ENCODE measurements around the gene MYT1. TPM values are rescaled to one million over a fixed set of nuclear protein-coding genes. Genes with fewer than 3 reads are reported as not detected.

MYT1 gene
- total and polyA plus RNA-seq, 2 of the 8 experiments (the other 6 are each of a cell fraction or from before 2014, with no cell fraction given), result 0.63 to 2.0 TPM

- 0 out of 2 replicates have a peak overlapping the region, but pooled peaks have one; percentile 39 for H2BK12ac ChIP-seq (ENCODE audit: low read depth, low read length)
- CTCF ChIA-PET (ENCODE audit: partially characterized antibody), result interaction anchor here (0.6 to 1.2 kb wide), 2 partner anchors 26 to 166 kb away, joined by 3 to 5 read pairs; no protein-coding TSS in a partner anchor
- no peak for DNase-seq (ENCODE audit: low read depth in 1 of 2, low spot score in 2 of 2)
These were observed 67.6 kb downstream of the MYT1 start for GRCh38 chr20:64231621-64232550.

More at GRCh38 chr20:64231621-64232550, 67.6 kb downstream of the MYT1 start:
- H3K36me3 ChIP-seq (ENCODE audit: control insufficient read depth in 2 of 4, insufficient read depth in 4 of 4, low read length in 3 of 4), result no peaks in the 10 kb centered on the region
- no peak overlapping the region for H2BK120ac ChIP-seq (replicated peaks; ENCODE audit: low read depth, low read length)
- H3K9me3 ChIP-seq (ENCODE audit: insufficient read depth in 2 of 2, low read depth in 1 of 2, low read length in 1 of 2), result peaks cover 0 to 25% of the 10 kb centered on the region in 2 experiments; a peak in 1 of 4 replicates
- H2BK20ac ChIP-seq (ENCODE audit: low read length), result no peak overlapping the region
- H3K27ac ChIP-seq (ENCODE audit: low read depth, low read length), result no peak overlapping the region
- H2AK5ac ChIP-seq (ENCODE audit: low read depth, low read length), result no peak overlapping the region
- no peaks in the 10 kb centered on the region for H3K4me1 ChIP-seq (replicated peaks in 1 of 4; ENCODE audit: control insufficient read depth in 3 of 4, insufficient read depth in 4 of 4, low read length in 3 of 4)
- H3K27me3 ChIP-seq (replicated peaks in 1 of 4; ENCODE audit: control insufficient read depth in 3 of 4, extremely low read depth in 1 of 4, insufficient read depth in 3 of 4, low read length in 3 of 4), result no peaks in the 10 kb centered on the region
- H3K79me1 ChIP-seq (ENCODE audit: low read depth, low read length), result no peaks in the 10 kb centered on the region
- no peak overlapping the region for H3K4me3 ChIP-seq (ENCODE audit: extremely low read depth in 1 of 4, insufficient read depth in 2 of 4, low read depth in 3 of 4, low read length in 4 of 4)
- H3K23me2 ChIP-seq (ENCODE audit: low read depth, low read length), result no peaks in the 10 kb centered on the region
- H3K4me2 ChIP-seq (ENCODE audit: insufficient read depth in 1 of 2, low read depth in 2 of 2, low read length in 2 of 2), result no peak overlapping the region
- 94% methylated on average over 25 of the region's 27 CpGs; no CpG with 5 or more reads in 1 of the 2 experiments for WGBS, 2 experiments (ENCODE audit: extremely low coverage in 1 of 2, insufficient coverage in 1 of 2, insufficient read length in 1 of 2, insufficient replicate concordance in 2 of 2, low coverage in 1 of 2, low lambda C conversion rate in 2 of 2, missing lambda C conversion rate in 1 of 2)
- no peak overlapping the region for H3K14ac ChIP-seq (ENCODE audit: insufficient read length)
- H4K91ac ChIP-seq (replicated peaks; ENCODE audit: insufficient read length, low read length), result no peak overlapping the region
- FAIRE-seq, result no peak
- H2BK15ac ChIP-seq (ENCODE audit: low read length), result no peak overlapping the region
- no peaks in the 10 kb centered on the region for H4K20me1 ChIP-seq (replicated peaks in 1 of 2; ENCODE audit: control insufficient read depth in 1 of 2, insufficient read depth in 2 of 2, low read length in 2 of 2)
- H3K56ac ChIP-seq (replicated peaks; ENCODE audit: insufficient read length, low read depth, low read length), result no peak overlapping the region
- no peak overlapping the region for H3K23ac ChIP-seq (ENCODE audit: insufficient read length)
- H2AFZ ChIP-seq (ENCODE audit: low read length), result no peak overlapping the region
- H3K9ac ChIP-seq (replicated peaks in 1 of 4; ENCODE audit: extremely low read depth in 1 of 4, low read depth in 3 of 4, low read length in 3 of 4), result no peak overlapping the region
- peak overlapping the region; percentile 20; the same call in 1 of the 2 replicates for H4K8ac ChIP-seq (ENCODE audit: extremely low read depth, insufficient read depth, low read length)
- H3K79me2 ChIP-seq (ENCODE audit: control insufficient read depth in 1 of 2, insufficient read depth in 2 of 2, low read length in 2 of 2), result no peaks in the 10 kb centered on the region
- H3K4ac ChIP-seq (replicated peaks; ENCODE audit: insufficient read length, low read depth, low read length), result no peak overlapping the region
- POLR2A ChIA-PET (ENCODE audit: partially characterized antibody), result no interaction called here
- H3K18ac ChIP-seq (ENCODE audit: extremely low read depth, low read length), result no peak overlapping the region
- H2BK5ac ChIP-seq (ENCODE audit: low read depth, low read length), result 0 out of 2 replicates have a peak overlapping the region, but pooled peaks have one; percentile 35
- H4K5ac ChIP-seq (ENCODE audit: insufficient read length, low read depth, low read length), result no peak overlapping the region

Data from H1 (cell line).